ENCODE measurements around the gene CFAP221. TPM values are rescaled to one million over a fixed set of nuclear protein-coding genes. Genes with fewer than 3 reads are reported as not detected.

Gene CFAP221
- total RNA-seq, 3 donors from 2014 or later: 0.51 TPM; not detected in 2

GRCh38 chr2:119696494-119697030 lies 152.3 kb downstream of the CFAP221 start:
- Histone ChIP-seq H3K4me3 (no peak overlapping the region), H3K36me3 (ENCODE audit: low read depth) (no peaks in the 10 kb centered on the region), H3K4me1 (ENCODE audit: low read depth) (peaks cover 5% of the 10 kb centered on the region), H3K9me3 (no peaks in the 10 kb centered on the region)
- ATAC-seq (no peak), DNase-seq (no peak)
- TF ChIP-seq CTCF (IDR thresholded peaks at IDR 0.05): no peak
- intact Hi-C loops (cut with DNase I, micrococcal nuclease): no loop called here

DNA sequence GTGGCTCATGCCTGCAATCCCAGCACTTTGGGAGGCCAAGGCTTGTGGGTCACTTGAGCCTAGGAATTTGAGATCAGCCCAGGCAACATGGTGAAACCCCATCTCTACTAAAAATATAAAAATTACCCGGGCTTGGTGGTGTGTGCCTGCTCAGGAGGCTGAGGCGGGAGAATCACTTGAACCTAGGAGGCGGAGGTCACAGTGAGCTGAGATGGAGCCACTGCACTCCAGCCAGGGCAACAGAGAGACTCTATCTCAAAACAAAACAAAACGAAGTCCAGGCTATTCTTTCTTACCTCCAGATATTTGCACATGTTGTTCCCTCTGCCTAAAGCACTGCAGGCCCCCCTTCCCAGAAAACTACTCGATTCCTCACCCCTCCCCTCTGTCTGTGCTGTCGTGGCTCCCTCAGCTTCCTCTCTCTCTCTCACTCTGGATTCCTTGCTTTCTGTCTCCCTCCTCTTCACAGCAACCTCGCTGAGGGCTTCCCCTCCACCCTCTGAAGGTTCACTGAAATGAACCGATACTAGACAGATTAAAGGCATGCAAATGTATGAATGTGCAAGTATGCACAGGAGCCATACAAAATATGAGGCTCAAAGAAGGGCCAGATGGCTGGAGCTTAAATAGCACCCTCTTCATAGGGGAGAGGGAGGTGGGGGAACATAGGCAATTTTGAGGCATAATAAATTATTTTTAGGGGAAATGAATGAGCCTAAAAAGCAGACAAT lies 153.2 kb downstream of the CFAP221 start:
- TF ChIP-seq CTCF (IDR thresholded peaks at IDR 0.05): no peak

DNA sequence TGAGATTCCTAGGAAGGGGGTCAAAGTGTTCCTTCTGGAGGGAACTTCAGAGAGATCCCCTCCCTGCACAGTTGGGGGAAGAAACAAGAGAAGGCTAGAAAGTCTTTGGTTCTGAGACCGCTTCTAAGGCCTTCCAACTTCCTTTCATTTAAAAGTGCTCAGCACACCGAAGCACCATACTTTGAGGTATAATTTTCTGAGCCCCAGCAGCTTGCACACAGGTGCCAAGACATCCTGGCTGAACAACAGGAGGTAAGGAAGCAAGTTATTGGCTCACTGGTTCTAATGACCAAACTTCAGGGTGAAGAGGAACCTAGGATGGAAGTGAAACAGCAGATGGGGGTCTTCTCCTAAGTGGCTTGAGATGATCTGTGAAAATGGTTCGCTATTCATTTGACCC lies 154.0 kb downstream of the CFAP221 start:
- no peak for DNase-seq
- H3K36me3 ChIP-seq (ENCODE audit: low read depth): no peaks in the 10 kb centered on the region
- no peaks in the 10 kb centered on the region for H3K9me3 ChIP-seq
- no peak for TF ChIP-seq CTCF (IDR thresholded peaks at IDR 0.05)
- no peak for ATAC-seq
- H3K4me1 ChIP-seq (ENCODE audit: low read depth): peaks cover 5% of the 10 kb centered on the region
- H3K4me3 ChIP-seq: no peak overlapping the region
- intact Hi-C loops (cut with DNase I, micrococcal nuclease): no loop called here

More for the DNA sequence above, 153.2 kb downstream of the CFAP221 start:
- peaks cover 5% of the 10 kb centered on the region for H3K4me1 ChIP-seq (ENCODE audit: low read depth)
- H3K4me3 ChIP-seq: no peak overlapping the region
- ATAC-seq: no peak
- no peak for DNase-seq
- H3K9me3 ChIP-seq: no peaks in the 10 kb centered on the region
- H3K36me3 ChIP-seq (ENCODE audit: low read depth): no peaks in the 10 kb centered on the region
- intact Hi-C loops (cut with DNase I, micrococcal nuclease): no loop called here

DNA sequence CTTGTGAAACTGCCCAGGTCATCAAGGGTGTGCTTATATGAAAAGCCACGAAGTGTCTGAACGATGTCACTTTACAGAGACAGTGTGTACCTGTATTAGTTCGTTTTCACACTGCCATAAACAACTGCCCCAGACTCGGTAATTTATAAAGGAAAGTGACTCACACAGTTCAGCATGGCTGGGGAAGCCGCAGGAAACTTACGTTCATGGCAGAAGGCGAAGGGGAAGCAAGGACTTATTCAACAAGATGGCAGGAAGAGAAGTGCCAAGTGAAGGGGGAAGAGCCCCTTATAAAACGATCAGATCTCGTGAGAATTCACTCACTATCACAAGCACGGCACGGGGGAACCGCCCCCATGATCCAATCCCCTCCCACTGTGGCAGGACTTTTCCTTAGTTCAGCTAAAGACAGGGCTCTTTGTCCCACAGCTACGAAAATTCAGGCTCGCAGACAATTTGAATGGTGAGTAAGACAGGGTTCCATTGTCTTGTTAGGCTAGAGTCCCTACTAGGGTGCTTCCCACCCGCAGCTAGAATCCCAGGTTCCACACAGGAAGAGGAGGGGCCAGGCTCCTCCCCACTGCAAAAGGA lies 154.9 kb downstream of the CFAP221 start:
- Histone ChIP-seq H3K4me3 (no peak overlapping the region), H3K9me3 (no peaks in the 10 kb centered on the region), H3K36me3 (ENCODE audit: low read depth) (no peaks in the 10 kb centered on the region), H3K4me1 (ENCODE audit: low read depth) (peaks cover 5% of the 10 kb centered on the region)
- intact Hi-C loops (cut with DNase I, micrococcal nuclease): no loop called here
- no peak for TF ChIP-seq CTCF (IDR thresholded peaks at IDR 0.05)
- DNase-seq (no peak), ATAC-seq (no peak)

- intact Hi-C loops (cut with DNase I, micrococcal nuclease): loop anchor here in 1 of 2 donors (10.0 kb wide), 1 partner anchor 124 kb away; no protein-coding TSS in a partner anchor
- Histone ChIP-seq H3K36me3 (ENCODE audit: low read depth) (no peaks in the 10 kb centered on the region), H3K4me1 (ENCODE audit: low read depth) (no peaks in the 10 kb centered on the region), H3K9me3 (no peaks in the 10 kb centered on the region), H3K4me3 (no peak overlapping the region)
- no peak for ATAC-seq
- no peak for DNase-seq
- no peak for TF ChIP-seq CTCF (IDR thresholded peaks at IDR 0.05)
These were observed 156.6 kb downstream of the CFAP221 start for GRCh38 chr2:119700866-119701265.
